ENCODE results near the gene RPS19. TPM values are rescaled to one million over a fixed set of nuclear protein-coding genes. Genes with fewer than 3 reads are reported as not detected.

RPS19 gene
- total RNA-seq, 1 donor from 2014 or later: 1,837 TPM

DNA sequence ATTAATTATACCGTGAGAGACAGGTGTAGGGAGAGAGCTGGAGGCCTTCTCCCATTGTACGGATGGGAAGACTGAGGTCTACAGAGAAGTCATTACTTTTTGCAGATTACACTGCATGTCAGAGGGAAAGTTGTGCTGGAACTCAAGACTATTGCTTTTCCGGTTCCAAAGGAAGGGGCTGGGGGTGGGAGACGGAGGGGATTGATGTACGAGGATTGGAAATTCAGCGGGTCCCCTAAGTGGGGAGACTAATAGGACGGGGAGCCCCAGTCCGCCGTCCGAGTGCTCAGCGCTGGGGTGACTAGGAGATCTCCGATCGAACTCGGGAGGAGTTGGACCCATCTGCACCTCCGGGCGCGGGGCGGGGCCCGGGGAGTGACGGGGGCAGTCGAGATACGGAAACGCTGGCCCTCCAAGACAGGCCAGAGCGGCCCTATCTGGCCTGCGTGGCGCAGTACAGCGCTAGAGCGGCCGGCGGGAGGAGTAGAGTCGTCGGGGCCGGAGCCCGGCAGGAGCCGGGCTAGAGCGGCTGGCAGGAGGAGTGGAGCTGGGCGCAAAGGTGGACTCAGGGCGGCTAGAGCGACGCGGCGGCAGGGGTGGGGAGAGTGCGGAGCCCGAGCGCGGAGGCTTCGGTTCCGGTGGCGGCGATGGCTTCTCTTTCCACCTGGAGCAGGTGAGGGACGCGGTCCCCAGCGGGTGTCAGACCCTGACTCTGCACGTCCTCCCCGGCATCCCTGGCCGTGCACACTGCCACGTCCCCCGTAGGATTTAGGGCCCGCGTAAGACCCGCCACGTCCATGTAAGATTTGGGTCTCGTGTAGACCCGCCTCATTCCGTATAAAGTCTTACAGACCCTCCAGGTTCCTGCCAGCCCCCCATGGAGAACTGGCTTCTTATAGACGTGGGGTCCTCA lies 24.0 kb downstream of the RPS19 start:
- Mint-ChIP-seq H3K27me3 (ENCODE audit: unreplicated experiment) (no peaks in the 10 kb centered on the region), H3K27ac (ENCODE audit: unreplicated experiment) (peak overlapping the region; percentile 95), H3K4me1 (ENCODE audit: unreplicated experiment) (peaks cover 29% of the 10 kb centered on the region), H3K9me3 (ENCODE audit: unreplicated experiment) (no peaks in the 10 kb centered on the region), H3K4me3 (ENCODE audit: unreplicated experiment) (peak overlapping the region; percentile 92), H3K36me3 (ENCODE audit: unreplicated experiment) (no peaks in the 10 kb centered on the region)
- TF ChIP-seq, protein P1, sequence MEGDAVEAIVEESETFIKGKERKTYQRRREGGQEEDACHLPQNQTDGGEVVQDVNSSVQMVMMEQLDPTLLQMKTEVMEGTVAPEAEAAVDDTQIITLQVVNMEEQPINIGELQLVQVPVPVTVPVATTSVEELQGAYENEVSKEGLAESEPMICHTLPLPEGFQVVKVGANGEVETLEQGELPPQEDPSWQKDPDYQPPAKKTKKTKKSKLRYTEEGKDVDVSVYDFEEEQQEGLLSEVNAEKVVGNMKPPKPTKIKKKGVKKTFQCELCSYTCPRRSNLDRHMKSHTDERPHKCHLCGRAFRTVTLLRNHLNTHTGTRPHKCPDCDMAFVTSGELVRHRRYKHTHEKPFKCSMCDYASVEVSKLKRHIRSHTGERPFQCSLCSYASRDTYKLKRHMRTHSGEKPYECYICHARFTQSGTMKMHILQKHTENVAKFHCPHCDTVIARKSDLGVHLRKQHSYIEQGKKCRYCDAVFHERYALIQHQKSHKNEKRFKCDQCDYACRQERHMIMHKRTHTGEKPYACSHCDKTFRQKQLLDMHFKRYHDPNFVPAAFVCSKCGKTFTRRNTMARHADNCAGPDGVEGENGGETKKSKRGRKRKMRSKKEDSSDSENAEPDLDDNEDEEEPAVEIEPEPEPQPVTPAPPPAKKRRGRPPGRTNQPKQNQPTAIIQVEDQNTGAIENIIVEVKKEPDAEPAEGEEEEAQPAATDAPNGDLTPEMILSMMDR (IDR thresholded peaks at IDR 0.05): peak; percentile 40
- DNase-seq (ENCODE audit: extremely low spot score, unreplicated experiment): peak; percentile 97

DNA sequence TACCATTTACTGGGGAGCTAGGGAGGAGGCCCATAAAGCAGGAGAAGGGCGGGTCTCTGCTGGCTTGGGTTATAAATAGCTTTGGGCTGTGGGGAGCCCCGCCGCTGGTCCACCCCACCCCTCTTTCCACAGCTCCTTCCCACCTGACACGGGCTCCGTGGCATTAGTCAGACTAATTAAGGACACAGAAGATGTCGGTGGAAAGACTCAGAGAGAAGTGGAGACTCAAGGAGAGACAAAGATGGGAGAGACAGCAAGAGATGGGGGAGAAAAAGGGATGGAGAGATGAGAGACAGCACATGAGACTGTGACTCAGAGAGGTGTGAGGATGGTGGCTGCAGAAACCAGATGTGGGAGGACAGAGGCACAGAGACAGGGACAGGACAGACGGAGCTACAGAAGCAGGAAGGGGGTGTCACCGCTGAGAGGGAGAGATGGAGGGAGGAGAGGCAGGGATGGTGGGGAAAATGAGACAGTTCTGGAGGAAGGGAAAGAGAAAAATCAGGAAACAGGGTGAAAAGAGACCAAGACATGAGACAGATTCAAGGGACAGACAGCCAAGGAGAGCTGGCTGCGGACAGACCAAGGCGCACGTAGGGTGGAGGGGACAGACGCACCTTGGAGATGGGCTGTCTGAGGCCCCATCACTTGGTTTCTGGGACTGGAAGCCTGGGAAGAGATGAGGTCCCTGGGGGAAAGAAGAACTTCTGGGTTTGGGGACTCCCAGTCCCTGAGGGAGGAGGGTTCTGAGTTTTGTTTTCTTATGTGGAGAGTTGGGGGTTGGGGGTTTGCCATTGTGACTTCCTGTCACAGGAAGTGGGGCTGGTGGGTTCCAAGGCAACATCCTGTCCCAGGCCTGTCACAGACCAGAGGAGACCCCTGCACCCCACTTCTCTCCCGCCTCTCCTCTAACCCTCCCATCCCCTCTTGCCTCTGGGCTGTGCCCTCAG lies 27.0 kb downstream of the RPS19 start:
- H3K4me3 Mint-ChIP-seq (ENCODE audit: unreplicated experiment): no peak overlapping the region
- peaks cover 3% of the 10 kb centered on the region for H3K36me3 Mint-ChIP-seq (ENCODE audit: unreplicated experiment)
- H3K27me3 Mint-ChIP-seq (ENCODE audit: unreplicated experiment): no peaks in the 10 kb centered on the region
- no peak for DNase-seq (ENCODE audit: extremely low spot score, unreplicated experiment)
- TF ChIP-seq, protein P1 (IDR thresholded peaks at IDR 0.05): no peak
- H3K27ac Mint-ChIP-seq (ENCODE audit: unreplicated experiment): peak overlapping the region; percentile 27
- no peaks in the 10 kb centered on the region for H3K9me3 Mint-ChIP-seq (ENCODE audit: unreplicated experiment)
- H3K4me1 Mint-ChIP-seq (ENCODE audit: unreplicated experiment): peaks cover 29% of the 10 kb centered on the region

DNA sequence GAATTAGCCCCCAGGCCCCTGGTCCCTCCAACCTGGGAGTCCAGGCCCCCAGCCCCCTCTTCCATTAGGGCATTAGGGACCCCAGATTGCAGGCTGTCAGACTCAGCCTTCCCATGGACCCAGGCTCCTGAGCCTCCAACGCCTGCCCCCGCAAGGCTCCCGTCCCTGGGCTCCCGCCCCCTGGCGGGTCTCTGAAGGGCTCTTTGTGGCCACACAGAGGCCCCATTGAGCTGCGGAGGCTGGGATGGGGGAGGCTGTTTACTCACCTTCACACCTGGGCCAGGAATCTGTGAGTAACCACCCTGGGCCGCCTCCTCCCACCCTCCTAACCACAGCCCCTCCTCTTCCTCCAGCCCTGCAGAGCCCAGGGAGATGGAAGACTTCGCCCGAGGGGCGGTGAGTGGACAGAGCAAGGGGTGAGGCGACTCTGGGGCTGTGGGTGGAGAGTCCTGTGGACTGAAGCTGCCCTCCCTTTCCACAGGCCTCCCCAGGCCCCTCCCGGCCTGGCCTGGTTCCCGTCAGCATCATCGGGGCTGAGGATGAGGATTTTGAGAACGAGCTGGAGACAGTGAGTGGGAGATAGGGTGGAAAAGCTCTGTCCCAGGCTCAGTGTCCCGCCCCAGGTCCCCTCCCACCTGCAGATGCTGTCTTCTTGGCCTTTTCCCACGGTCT lies 27.8 kb downstream of the RPS19 start:
- Mint-ChIP-seq H3K9me3 (ENCODE audit: unreplicated experiment) (no peaks in the 10 kb centered on the region), H3K27ac (ENCODE audit: unreplicated experiment) (no peak overlapping the region), H3K27me3 (ENCODE audit: unreplicated experiment) (no peaks in the 10 kb centered on the region), H3K36me3 (ENCODE audit: unreplicated experiment) (peaks cover 3% of the 10 kb centered on the region), H3K4me1 (ENCODE audit: unreplicated experiment) (peaks cover 23% of the 10 kb centered on the region), H3K4me3 (ENCODE audit: unreplicated experiment) (no peak overlapping the region)
- no peak for DNase-seq (ENCODE audit: extremely low spot score, unreplicated experiment)
- TF ChIP-seq, protein P1 (IDR thresholded peaks at IDR 0.05): no peak

DNA sequence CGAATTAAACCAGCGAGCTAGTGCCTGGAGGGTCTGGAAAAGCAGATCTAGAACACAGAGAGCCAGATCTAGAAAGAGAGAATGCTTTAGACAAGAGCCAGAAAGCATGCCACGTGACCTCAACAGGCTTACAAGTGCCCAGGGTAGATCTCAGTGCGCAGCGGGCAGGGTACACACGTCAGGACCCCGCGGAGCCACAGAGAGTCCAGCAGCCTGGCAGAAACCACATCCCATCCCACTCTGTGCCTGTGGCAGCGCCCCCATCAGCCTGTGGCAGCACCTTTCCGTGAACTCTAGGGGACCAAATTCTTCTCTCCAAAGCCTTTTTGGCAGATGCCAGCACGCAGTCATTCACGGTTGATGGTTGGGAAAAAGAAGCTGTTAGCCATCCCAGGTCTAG lies 28.9 kb downstream of the RPS19 start:
- H3K4me1 Mint-ChIP-seq (ENCODE audit: unreplicated experiment): peaks cover 21% of the 10 kb centered on the region
- peaks cover 3% of the 10 kb centered on the region for H3K36me3 Mint-ChIP-seq (ENCODE audit: unreplicated experiment)
- DNase-seq (ENCODE audit: extremely low spot score, unreplicated experiment): no peak
- H3K9me3 Mint-ChIP-seq (ENCODE audit: unreplicated experiment): no peaks in the 10 kb centered on the region
- TF ChIP-seq, protein P1 (IDR thresholded peaks at IDR 0.05): no peak
- no peak overlapping the region for H3K4me3 Mint-ChIP-seq (ENCODE audit: unreplicated experiment)
- H3K27me3 Mint-ChIP-seq (ENCODE audit: unreplicated experiment): no peaks in the 10 kb centered on the region
- no peak overlapping the region for H3K27ac Mint-ChIP-seq (ENCODE audit: unreplicated experiment)
